ENCODE measurements around the gene LRP6.

LRP6 gene

GRCh38 chr12:12182703-12183365, 84.0 kb downstream of the LRP6 start:
- Histone ChIP-seq H4K20me1 (ENCODE audit: control insufficient read depth, insufficient read depth, low read depth, low read length) (no peaks in the 10 kb centered on the region), H3F3A (ENCODE audit: control insufficient read depth, insufficient read depth) (no peaks in the 10 kb centered on the region), H3K4me2 (ENCODE audit: low read length) (no peak overlapping the region), H3K9me3 (ENCODE audit: control insufficient read depth, insufficient read depth, low read length) (no peaks in the 10 kb centered on the region), H3K79me2 (ENCODE audit: control insufficient read depth, low read length) (no peaks in the 10 kb centered on the region), H3K4me1 (ENCODE audit: control insufficient read depth, low read length) (no peaks in the 10 kb centered on the region), H3K9me2 (replicated peaks; ENCODE audit: control insufficient read depth, low read length) (no peaks in the 10 kb centered on the region), H3K36me3 (ENCODE audit: control insufficient read depth, low read length) (peaks cover 6% of the 10 kb centered on the region), H3K4me3 (ENCODE audit: low read length) (no peak overlapping the region), H3K27ac (ENCODE audit: low read depth, low read length) (no peak overlapping the region), H3K27me3 (ENCODE audit: control insufficient read depth, low read length) (no peaks in the 10 kb centered on the region)
- no peak for TF ChIP-seq EZH2phosphoT487 (IDR thresholded peaks at IDR 0.05; ENCODE audit: borderline replicate concordance, low read length)
- TF ChIP-seq, protein P1, sequence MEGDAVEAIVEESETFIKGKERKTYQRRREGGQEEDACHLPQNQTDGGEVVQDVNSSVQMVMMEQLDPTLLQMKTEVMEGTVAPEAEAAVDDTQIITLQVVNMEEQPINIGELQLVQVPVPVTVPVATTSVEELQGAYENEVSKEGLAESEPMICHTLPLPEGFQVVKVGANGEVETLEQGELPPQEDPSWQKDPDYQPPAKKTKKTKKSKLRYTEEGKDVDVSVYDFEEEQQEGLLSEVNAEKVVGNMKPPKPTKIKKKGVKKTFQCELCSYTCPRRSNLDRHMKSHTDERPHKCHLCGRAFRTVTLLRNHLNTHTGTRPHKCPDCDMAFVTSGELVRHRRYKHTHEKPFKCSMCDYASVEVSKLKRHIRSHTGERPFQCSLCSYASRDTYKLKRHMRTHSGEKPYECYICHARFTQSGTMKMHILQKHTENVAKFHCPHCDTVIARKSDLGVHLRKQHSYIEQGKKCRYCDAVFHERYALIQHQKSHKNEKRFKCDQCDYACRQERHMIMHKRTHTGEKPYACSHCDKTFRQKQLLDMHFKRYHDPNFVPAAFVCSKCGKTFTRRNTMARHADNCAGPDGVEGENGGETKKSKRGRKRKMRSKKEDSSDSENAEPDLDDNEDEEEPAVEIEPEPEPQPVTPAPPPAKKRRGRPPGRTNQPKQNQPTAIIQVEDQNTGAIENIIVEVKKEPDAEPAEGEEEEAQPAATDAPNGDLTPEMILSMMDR (IDR thresholded peaks at IDR 0.05; ENCODE audit: low read depth, low read length, poor library complexity, severe bottlenecking): no peak

- no peaks in the 10 kb centered on the region for H4K20me1 ChIP-seq (ENCODE audit: control insufficient read depth, insufficient read depth, low read depth, low read length)
- no peaks in the 10 kb centered on the region for H3K9me3 ChIP-seq (ENCODE audit: control insufficient read depth, insufficient read depth, low read length)
- no peaks in the 10 kb centered on the region for H3K79me2 ChIP-seq (ENCODE audit: control insufficient read depth, low read length)
- no peak overlapping the region for H3K27ac ChIP-seq (ENCODE audit: low read depth, low read length)
- TF ChIP-seq EZH2phosphoT487 (IDR thresholded peaks at IDR 0.05; ENCODE audit: borderline replicate concordance, low read length): no peak
- TF ChIP-seq, protein P1 (IDR thresholded peaks at IDR 0.05; ENCODE audit: low read depth, low read length, poor library complexity, severe bottlenecking): no peak
- no peaks in the 10 kb centered on the region for H3K27me3 ChIP-seq (ENCODE audit: control insufficient read depth, low read length)
- peaks cover 4% of the 10 kb centered on the region; the same call in 1 of the 2 replicates for H3K4me1 ChIP-seq (ENCODE audit: control insufficient read depth, low read length)
- H3K4me2 ChIP-seq (ENCODE audit: low read length): no peak overlapping the region
- H3K4me3 ChIP-seq (ENCODE audit: low read length): no peak overlapping the region
- H3K36me3 ChIP-seq (ENCODE audit: control insufficient read depth, low read length): peaks cover 6% of the 10 kb centered on the region
- no peaks in the 10 kb centered on the region for H3K9me2 ChIP-seq (replicated peaks; ENCODE audit: control insufficient read depth, low read length)
- H3F3A ChIP-seq (ENCODE audit: control insufficient read depth, insufficient read depth): no peaks in the 10 kb centered on the region
Measured at GRCh38 chr12:12181511-12181910, 85.3 kb downstream of the LRP6 start.

DNA sequence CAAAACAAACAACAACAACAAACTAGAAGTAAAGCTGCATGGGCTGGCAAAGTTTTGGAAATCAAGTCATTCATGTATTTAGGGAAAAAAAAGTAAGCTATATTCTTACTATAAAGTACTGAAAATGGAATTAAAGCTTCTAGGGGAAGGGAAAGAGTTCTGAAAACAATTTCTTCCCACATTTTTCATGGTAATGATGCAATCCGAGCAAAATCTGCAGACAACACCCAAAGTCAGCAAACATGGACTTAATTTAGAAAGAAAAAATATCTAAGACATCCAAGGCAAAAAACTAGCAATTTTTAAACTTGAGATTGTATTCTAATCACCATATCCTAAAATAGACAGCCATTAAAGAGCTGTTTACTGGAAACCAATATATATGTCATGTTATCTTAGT, 86.3 kb downstream of the LRP6 start:
- Histone ChIP-seq H3K9me2 (replicated peaks; ENCODE audit: control insufficient read depth, low read length) (no peaks in the 10 kb centered on the region), H3K4me3 (ENCODE audit: low read length) (no peak overlapping the region), H3K4me1 (ENCODE audit: control insufficient read depth, low read length) (peaks cover 8% of the 10 kb centered on the region), H3K4me2 (ENCODE audit: low read length) (no peak overlapping the region), H3K27me3 (ENCODE audit: control insufficient read depth, low read length) (no peaks in the 10 kb centered on the region), H3K36me3 (ENCODE audit: control insufficient read depth, low read length) (peaks cover 6% of the 10 kb centered on the region), H3K27ac (ENCODE audit: low read depth, low read length) (no peak overlapping the region), H3F3A (ENCODE audit: control insufficient read depth, insufficient read depth) (no peaks in the 10 kb centered on the region), H4K20me1 (ENCODE audit: control insufficient read depth, insufficient read depth, low read depth, low read length) (no peaks in the 10 kb centered on the region), H3K79me2 (ENCODE audit: control insufficient read depth, low read length) (no peaks in the 10 kb centered on the region), H3K9me3 (ENCODE audit: control insufficient read depth, insufficient read depth, low read length) (no peaks in the 10 kb centered on the region)
- TF ChIP-seq, protein P1 (IDR thresholded peaks at IDR 0.05; ENCODE audit: low read depth, low read length, poor library complexity, severe bottlenecking): no peak
- no peak for TF ChIP-seq EZH2phosphoT487 (IDR thresholded peaks at IDR 0.05; ENCODE audit: borderline replicate concordance, low read length)
